H1 (cell line): ENCODE results near the gene LMO2. TPM values are rescaled to one million over a fixed set of nuclear protein-coding genes. Genes with fewer than 3 reads are reported as not detected.

Experiments used
- BCL11A ChIP-seq, 2 experiments: IDR thresholded peaks; one replicate each; pipeline ENCODE4 v1.6.1; 2011; ENCODE audit warnings: low read depth in 2 of 2, low read length in 2 of 2, mild to moderate bottlenecking in 2 of 2
- BRCA1 ChIP-seq: IDR thresholded peaks from 2 replicates; pipeline ENCODE4 v1.6.1; 2012; ENCODE audit warnings: low read depth, low read length, improper control_type of control experiment
- EZH2 ChIP-seq: fragments of 200-600 bp; sonication (generic); IDR thresholded peaks from 2 replicates; pipeline ENCODE4 v1.7.1; 2012; ENCODE audit warnings: low read depth, mild to moderate bottlenecking, moderate library complexity, low read length, inconsistent platforms; ENCODE audit not compliant: severe bottlenecking
- FOSL1 ChIP-seq: IDR thresholded peaks from 2 replicates; pipeline ENCODE4 v1.6.1; 2011; ENCODE audit warnings: mild to moderate bottlenecking, low read depth, low read length, moderate library complexity; ENCODE audit not compliant: insufficient read depth
- MAFK ChIP-seq: IDR thresholded peaks from 2 replicates; pipeline ENCODE4 v1.6.1; 2012; ENCODE audit warnings: low read depth, mild to moderate bottlenecking, improper control_type of control experiment, low read length
- MAX ChIP-seq: IDR thresholded peaks from 2 replicates; pipeline ENCODE4 v1.6.1; 2012; ENCODE audit warnings: inconsistent platforms
- polyA plus RNA-seq, 7 experiments: library from polyadenylated mRNA; depleted of rRNA in 3 of 7; stranded (reverse) in 5 of 7; unstranded in 2 of 7; fragments of >200 nt in 5 of 7; fragments of 200-250 nt in 2 of 7; gene quantifications; 1 replicate in 5 of 7; 2 replicates in 1 of 7; 4 replicates in 1 of 7; pipeline versions ENCODE4 v1.2.1 to v1.2.3, GENCODE V29; 2011 to 2013; ENCODE audit warnings: missing spikeins in 2 of 7, mixed read lengths in 2 of 7
- total RNA-seq: library from RNA; stranded (reverse); fragmentation: NEBNext Ultra II Directional; extraction: Animal tissue kit (Norgen Biotek cat#: 25700); gene quantifications from 2 replicates; pipeline ENCODE4 v1.2.1, GENCODE V29; 2021

LMO2 gene
- total and polyA plus RNA-seq, 2 of the 8 experiments (the other 6 are each of a cell fraction or from before 2014, with no cell fraction given) = 1.6 to 2.7 TPM

- no peak for TF ChIP-seq MAFK
- TF ChIP-seq FOSL1 = no peak
- no peak for TF ChIP-seq BRCA1
- TF ChIP-seq MAX = no peak
- TF ChIP-seq EZH2 = no peak
- TF ChIP-seq BCL11A (IDR thresholded peaks at IDR 0.05; ENCODE audit: low read depth in 2 of 2, low read length in 2 of 2) = no peak
- TF ChIP-seq, all 59 proteins: peak for 0
Observed at GRCh38 chr11:33892906-33893594, 1.2 kb upstream of the LMO2 start (continued).
